Testis (tissue), 2 donors: ENCODE measurements around the gene SETD1A.
"Not testable (repeated sequence)": the region's sequence is repeated elsewhere in the genome, so short reads cannot be mapped to it uniquely, and the experiment has no call there.

Experiments used
- CTCF ChIP-seq, 3 experiments: fragments of 450-650 bp in 2 of 3; fragments of 200-600 bp in 1 of 3; sonication (generic) in 1 of 3; IDR thresholded peaks; one replicate each; pipeline ENCODE4 v1.5.1; 2016 to 2019; ENCODE audit warnings: antibody characterized with exemption in 3 of 3, mild to moderate bottlenecking in 2 of 3, moderate library complexity in 1 of 3
- POLR2A ChIP-seq: fragments of 450-650 bp; IDR thresholded peaks from one replicate; pipeline ENCODE4 v1.6.1; 2017; ENCODE audit warnings: antibody characterized with exemption, mild to moderate bottlenecking, moderate library complexity

DNA sequence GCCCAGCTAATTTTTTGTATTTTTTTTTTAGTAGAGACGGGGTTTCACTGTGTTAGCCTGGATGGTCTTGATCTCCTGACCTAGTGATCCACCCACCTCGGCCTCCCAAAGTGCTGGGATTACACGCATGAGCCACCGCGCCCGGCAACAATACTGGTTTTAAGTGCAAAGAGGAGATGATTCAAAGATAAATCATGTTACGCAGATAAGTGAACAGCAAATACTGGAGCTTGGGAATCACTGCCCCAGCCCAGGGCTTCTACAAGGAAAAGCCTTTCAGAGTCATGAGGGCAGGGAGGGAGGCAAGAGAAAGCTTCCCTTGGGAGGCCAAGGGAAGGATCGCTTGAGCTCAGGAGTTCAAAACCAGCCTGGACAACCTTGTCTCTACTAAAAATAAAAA is 18.0 kb upstream of the SETD1A start:
- not testable (repeated sequence) for TF ChIP-seq CTCF (IDR thresholded peaks at IDR 0.05); POLR2A
